ENCODE data around the gene ISG20.

GRCh38 chr15:88686166-88686565, 47.4 kb downstream of the ISG20 start:
- TF ChIP-seq CTCF (IDR thresholded peaks at IDR 0.05): no peak
- TF ChIP-seq POLR2A (IDR thresholded peaks at IDR 0.05): no peak
